Stimulated activated CD4-positive, alpha-beta T cell treated with anti-CD3 and anti-CD28 coated beads, Interleukin-15, amount 100 ng/mL, for 48 hours (primary cell): Measurements from ENCODE around the gene TDRD5.

Experiments used
- DNase-seq, 2 donors: peaks; one replicate each; pipeline ENCODE4 v3.0.0-alpha.2; 2020; ENCODE audit warnings: low read depth in 2 of 2

The TDRD5 gene

GRCh38 chr1:179591592-179592580 lies at the start of gene TDRD5:
Gene TDRD5 (plus strand): TSS chr1:179591832. CDS start chr1:179592616, 784 bp downstream.
- DNase-seq, result no peak

- DNase-seq, result no peak
Measured at GRCh38 chr1:179545321-179545720, 46.3 kb upstream of the TDRD5 start.

GRCh38 chr1:179547021-179547535 lies 44.6 kb upstream of the TDRD5 start:
- DNase-seq, result no peak

- no peak for DNase-seq
Measured at GRCh38 chr1:179548666-179549367, 42.8 kb upstream of the TDRD5 start.

GRCh38 chr1:179549368-179549700 lies 42.3 kb upstream of the TDRD5 start:
- DNase-seq, result no peak

- no peak for DNase-seq
Measured at GRCh38 chr1:179550746-179551682, 40.6 kb upstream of the TDRD5 start.

- no peak for DNase-seq
Measured at GRCh38 chr1:179554427-179554826, 37.2 kb upstream of the TDRD5 start.

GRCh38 chr1:179558078-179558477 lies 33.6 kb upstream of the TDRD5 start:
- no peak for DNase-seq

- DNase-seq, result no peak
Measured at GRCh38 chr1:179575497-179576314, 15.9 kb upstream of the TDRD5 start, which contains the start of gene NPHS2. Gene NPHS2 (minus strand): TSS chr1:179575948. CDS start chr1:179575864, 84 bp downstream.

GRCh38 chr1:179576509-179576908 lies 15.1 kb upstream of the TDRD5 start:
- no peak for DNase-seq

- no peak for DNase-seq
Measured at GRCh38 chr1:179583771-179584320, 7.8 kb upstream of the TDRD5 start.

- no peak for DNase-seq
Measured at GRCh38 chr1:179586107-179586823, 5.4 kb upstream of the TDRD5 start.

- no peak for DNase-seq
Measured at GRCh38 chr1:179587336-179587735, 4.3 kb upstream of the TDRD5 start.

GRCh38 chr1:179588425-179589024 lies 3.1 kb upstream of the TDRD5 start:
- DNase-seq, result no peak

GRCh38 chr1:179589509-179589908 lies 2.1 kb upstream of the TDRD5 start:
- DNase-seq, result no peak

GRCh38 chr1:179590671-179591070 lies 961 bp upstream of the TDRD5 start:
- no peak for DNase-seq

- no peak for DNase-seq
Measured at GRCh38 chr1:179591253-179591591, 410 bp upstream of the TDRD5 start.

GRCh38 chr1:179598631-179599030 lies 7.0 kb downstream of the TDRD5 start:
- no peak for DNase-seq

- no peak for DNase-seq
Measured at GRCh38 chr1:179599623-179600249, 8.1 kb downstream of the TDRD5 start.
